ENCODE results near the gene HEATR3.
"Not testable (repeated sequence)": the region's sequence is repeated elsewhere in the genome, so short reads cannot be mapped to it uniquely, and the experiment has no call there.

The HEATR3 gene

GRCh38 chr16:50103764-50104163 lies 38.0 kb downstream of the HEATR3 start:
- no peaks in the 10 kb centered on the region for H3K27me3 Mint-ChIP-seq
- H3K4me1 Mint-ChIP-seq (ENCODE audit: low read depth) = no peaks in the 10 kb centered on the region
- H3K27ac Mint-ChIP-seq = no peak overlapping the region
- H3K4me3 Mint-ChIP-seq = no peak overlapping the region
- H3K36me3 Mint-ChIP-seq = peaks cover 13% of the 10 kb centered on the region
- H3K9me3 Mint-ChIP-seq (ENCODE audit: low read depth) = no peaks in the 10 kb centered on the region

- no peak overlapping the region for H3K4me3 Mint-ChIP-seq
- H3K4me1 Mint-ChIP-seq (ENCODE audit: low read depth) = peaks cover 2% of the 10 kb centered on the region
- H3K27ac Mint-ChIP-seq = no peak overlapping the region
- no peaks in the 10 kb centered on the region for H3K27me3 Mint-ChIP-seq
- no peaks in the 10 kb centered on the region for H3K9me3 Mint-ChIP-seq (ENCODE audit: low read depth)
- H3K36me3 Mint-ChIP-seq = no peaks in the 10 kb centered on the region
These were observed 48.8 kb downstream of the HEATR3 start for GRCh38 chr16:50114357-50115129.

DNA sequence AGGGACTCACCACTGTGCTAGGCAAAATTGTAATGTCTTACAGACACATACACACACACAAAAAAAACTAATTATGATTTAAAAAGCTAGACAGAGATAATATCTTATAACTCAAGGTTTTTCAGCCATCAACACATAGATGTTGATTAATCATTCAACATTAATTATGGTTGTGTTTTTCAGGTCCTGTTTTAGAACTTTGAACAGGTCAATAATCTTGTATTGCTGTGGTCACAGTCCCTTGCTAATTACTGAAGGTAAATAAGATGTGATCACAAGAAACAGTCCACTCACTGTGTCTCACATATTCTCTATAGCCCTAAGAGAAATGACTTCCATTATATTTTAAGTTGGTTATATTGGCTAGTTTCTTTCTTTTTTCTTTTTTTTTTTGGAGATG lies 54.9 kb downstream of the HEATR3 start:
- Mint-ChIP-seq H3K27me3 (no peaks in the 10 kb centered on the region), H3K9me3 (ENCODE audit: low read depth) (no peaks in the 10 kb centered on the region), H3K4me1 (ENCODE audit: low read depth) (peaks cover 20% of the 10 kb centered on the region), H3K27ac (no peak overlapping the region), H3K36me3 (peaks cover 3% of the 10 kb centered on the region), H3K4me3 (no peak overlapping the region)

GRCh38 chr16:50121278-50121677 lies 55.5 kb downstream of the HEATR3 start:
- no peaks in the 10 kb centered on the region for H3K9me3 Mint-ChIP-seq (ENCODE audit: low read depth)
- peak overlapping the region; percentile 81 for H3K27ac Mint-ChIP-seq
- no peaks in the 10 kb centered on the region for H3K27me3 Mint-ChIP-seq
- peaks cover 20% of the 10 kb centered on the region for H3K4me1 Mint-ChIP-seq (ENCODE audit: low read depth)
- peaks cover 3% of the 10 kb centered on the region for H3K36me3 Mint-ChIP-seq
- peak overlapping the region; percentile 51 for H3K4me3 Mint-ChIP-seq

DNA sequence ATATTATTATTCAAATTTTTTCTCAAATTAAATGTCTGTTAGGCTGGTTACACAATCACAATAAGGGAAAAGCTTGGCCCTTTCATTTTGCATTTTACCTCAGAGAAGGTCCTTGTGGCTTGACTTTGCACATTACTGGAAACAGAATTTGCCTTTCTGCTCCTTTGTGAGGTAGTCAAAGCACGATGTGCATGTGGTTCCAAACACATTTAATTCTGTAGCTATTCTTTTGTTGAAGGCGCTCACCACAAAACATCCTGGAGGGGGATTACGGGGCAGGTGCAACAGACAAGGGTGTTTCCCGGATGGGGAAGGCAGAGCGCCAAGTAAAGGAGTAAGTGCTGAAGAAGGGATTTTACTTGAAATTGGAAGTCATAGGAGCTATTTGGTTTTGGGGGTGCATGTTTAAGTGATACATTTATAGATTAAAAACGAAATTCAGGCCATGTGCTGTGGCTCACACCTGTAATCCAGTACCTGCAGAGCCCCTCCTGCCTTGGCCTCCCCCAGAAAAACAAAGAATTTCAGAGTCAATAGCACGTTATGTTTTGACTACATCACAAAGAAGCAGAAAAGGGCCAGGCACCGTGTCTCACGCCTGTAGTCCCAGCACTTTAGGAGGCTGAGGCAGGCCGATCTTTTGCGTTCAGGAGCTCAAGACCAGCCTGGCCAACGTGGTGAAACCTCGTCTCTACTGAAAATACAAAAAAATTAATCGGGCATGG lies 56.1 kb downstream of the HEATR3 start:
- H3K27ac Mint-ChIP-seq = peak overlapping the region; percentile 81
- no peaks in the 10 kb centered on the region for H3K9me3 Mint-ChIP-seq (ENCODE audit: low read depth)
- peaks cover 20% of the 10 kb centered on the region for H3K4me1 Mint-ChIP-seq (ENCODE audit: low read depth)
- H3K27me3 Mint-ChIP-seq = no peaks in the 10 kb centered on the region
- H3K4me3 Mint-ChIP-seq = peak overlapping the region; percentile 51
- peaks cover 3% of the 10 kb centered on the region for H3K36me3 Mint-ChIP-seq

DNA sequence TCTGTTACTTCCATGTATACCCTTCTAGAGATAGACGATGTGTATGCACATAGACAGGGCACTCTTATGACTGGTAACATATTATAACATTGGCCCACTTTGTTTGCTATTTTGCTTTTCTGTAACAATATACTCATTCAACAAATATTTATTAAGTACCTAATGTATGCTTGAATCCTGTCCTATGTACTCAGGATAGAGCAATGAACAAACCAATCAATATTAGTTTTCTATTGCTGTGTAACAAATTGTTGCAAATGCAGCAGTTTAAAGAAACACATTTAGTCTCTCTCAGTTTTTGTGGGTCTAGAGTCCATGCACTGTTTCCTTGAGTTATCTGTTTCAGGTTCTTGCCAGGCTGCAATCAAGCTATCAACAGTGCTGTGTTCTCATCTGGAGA lies 57.6 kb downstream of the HEATR3 start:
- Mint-ChIP-seq H3K4me3 (no peak overlapping the region), H3K9me3 (ENCODE audit: low read depth) (no peaks in the 10 kb centered on the region), H3K36me3 (peaks cover 3% of the 10 kb centered on the region), H3K27me3 (no peaks in the 10 kb centered on the region), H3K4me1 (ENCODE audit: low read depth) (peaks cover 20% of the 10 kb centered on the region), H3K27ac (no peak overlapping the region)

GRCh38 chr16:50124769-50125168 lies 59.0 kb downstream of the HEATR3 start:
- Mint-ChIP-seq H3K4me1 (ENCODE audit: low read depth) (peaks cover 18% of the 10 kb centered on the region), H3K36me3 (peaks cover 3% of the 10 kb centered on the region)

DNA sequence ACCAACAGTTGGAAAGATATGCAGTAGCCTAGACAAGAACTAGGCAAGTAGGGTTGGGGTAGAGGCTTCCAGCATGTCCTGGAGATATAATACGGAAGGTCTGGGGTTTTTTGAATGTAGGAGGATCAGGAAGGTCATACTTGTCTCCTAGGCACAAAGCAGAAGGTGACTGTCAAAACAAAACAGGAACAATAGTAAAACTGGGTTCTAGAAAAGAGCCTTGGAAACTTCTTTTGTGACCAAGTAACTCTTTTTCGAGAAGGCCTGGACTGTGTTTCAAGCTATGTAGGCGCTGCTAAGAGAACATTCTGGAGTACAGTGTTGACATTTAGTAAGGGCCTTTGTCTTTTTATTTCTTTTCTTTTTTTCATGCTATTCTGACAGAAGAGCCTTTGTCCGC lies 60.4 kb downstream of the HEATR3 start:
- H3K27ac Mint-ChIP-seq = no peak overlapping the region

More at GRCh38 chr16:50124769-50125168, 59.0 kb downstream of the HEATR3 start:
- H3K9me3 Mint-ChIP-seq (ENCODE audit: low read depth) = no peaks in the 10 kb centered on the region
- H3K27ac Mint-ChIP-seq = no peak overlapping the region
- no peak overlapping the region for H3K4me3 Mint-ChIP-seq
- no peaks in the 10 kb centered on the region for H3K27me3 Mint-ChIP-seq

GRCh38 chr16:50132571-50132970 lies 66.8 kb downstream of the HEATR3 start:
- not testable (repeated sequence) for H3K36me3 Mint-ChIP-seq; H3K4me3 Mint-ChIP-seq; H3K9me3 Mint-ChIP-seq (ENCODE audit: low read depth); H3K27me3 Mint-ChIP-seq; H3K4me1 Mint-ChIP-seq (ENCODE audit: low read depth); H3K27ac Mint-ChIP-seq

More for the DNA sequence above, 60.4 kb downstream of the HEATR3 start:
- H3K4me1 Mint-ChIP-seq (ENCODE audit: low read depth) = peaks cover 12% of the 10 kb centered on the region
- H3K36me3 Mint-ChIP-seq = peaks cover 3% of the 10 kb centered on the region
- H3K4me3 Mint-ChIP-seq = no peak overlapping the region
- no peaks in the 10 kb centered on the region for H3K9me3 Mint-ChIP-seq (ENCODE audit: low read depth)
- no peaks in the 10 kb centered on the region for H3K27me3 Mint-ChIP-seq

DNA sequence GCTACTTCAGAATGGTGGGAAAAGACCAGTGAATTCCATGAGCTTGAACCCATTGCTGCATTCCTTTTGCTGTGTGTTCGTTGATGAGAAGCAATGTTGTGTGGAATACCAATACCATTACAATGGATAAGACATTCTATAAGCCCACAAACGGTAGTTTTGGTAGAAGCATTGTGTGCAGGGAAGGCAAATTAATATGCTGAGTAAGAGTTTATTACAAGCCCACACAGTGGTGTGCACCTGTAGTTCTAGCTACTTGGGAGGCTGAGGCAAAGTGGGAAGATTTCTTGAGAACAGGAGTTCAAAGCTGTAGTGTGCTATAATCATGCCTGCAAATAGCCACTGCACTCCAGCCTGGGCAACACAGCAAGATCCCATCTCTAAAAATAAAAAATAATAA lies 67.4 kb downstream of the HEATR3 start:
- Mint-ChIP-seq H3K27me3 (no peaks in the 10 kb centered on the region), H3K4me1 (ENCODE audit: low read depth) (no peaks in the 10 kb centered on the region), H3K27ac (no peak overlapping the region), H3K36me3 (no peaks in the 10 kb centered on the region), H3K9me3 (ENCODE audit: low read depth) (no peaks in the 10 kb centered on the region), H3K4me3 (no peak overlapping the region)

DNA sequence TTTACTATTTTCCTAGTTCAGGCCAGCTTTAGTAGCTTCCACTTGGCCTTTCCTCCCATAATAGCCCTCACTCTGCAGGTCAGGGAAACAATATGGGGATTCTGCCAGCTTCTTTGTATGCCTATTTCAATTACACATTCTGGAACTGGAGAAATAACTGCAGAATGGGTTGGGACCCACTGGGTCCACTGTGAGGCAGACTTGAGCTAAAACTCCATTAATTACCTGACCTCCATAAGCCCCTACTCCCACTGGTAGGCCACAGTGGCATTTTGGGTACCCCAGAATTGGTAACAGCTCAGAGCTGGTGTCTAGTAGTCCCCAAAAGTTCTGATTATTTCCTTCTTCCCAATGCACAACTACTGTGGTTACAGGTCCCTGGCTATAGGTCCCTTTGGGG lies 70.6 kb downstream of the HEATR3 start:
- H3K27me3 Mint-ChIP-seq = no peaks in the 10 kb centered on the region
- no peaks in the 10 kb centered on the region for H3K4me1 Mint-ChIP-seq (ENCODE audit: low read depth)
- no peaks in the 10 kb centered on the region for H3K36me3 Mint-ChIP-seq
- no peak overlapping the region for H3K27ac Mint-ChIP-seq
- H3K4me3 Mint-ChIP-seq = no peak overlapping the region
- H3K9me3 Mint-ChIP-seq (ENCODE audit: low read depth) = no peaks in the 10 kb centered on the region

- Mint-ChIP-seq H3K4me3 (no peak overlapping the region), H3K27me3 (no peaks in the 10 kb centered on the region), H3K27ac (no peak overlapping the region), H3K9me3 (ENCODE audit: low read depth) (no peaks in the 10 kb centered on the region), H3K36me3 (no peaks in the 10 kb centered on the region), H3K4me1 (ENCODE audit: low read depth) (no peaks in the 10 kb centered on the region)
These were observed 71.5 kb downstream of the HEATR3 start for GRCh38 chr16:50137268-50137667.

DNA sequence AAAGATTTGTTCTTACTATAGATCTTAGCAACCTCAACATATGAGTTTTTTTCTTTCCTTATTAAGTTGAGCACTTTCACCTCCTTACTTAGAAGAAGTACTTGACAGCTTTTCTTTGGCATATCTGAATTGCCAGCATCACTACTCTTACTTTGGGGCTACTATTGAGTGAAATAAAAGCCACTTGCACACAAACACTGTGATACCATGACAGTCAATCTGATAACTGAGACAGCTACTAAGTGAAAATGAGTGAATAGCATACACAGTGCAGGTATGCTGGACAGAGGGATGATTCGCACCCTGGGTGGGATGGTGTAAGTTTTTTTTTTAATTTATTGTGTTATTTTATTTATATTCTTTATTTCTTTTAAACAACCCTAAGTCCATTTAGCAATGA lies 73.8 kb downstream of the HEATR3 start:
- no peaks in the 10 kb centered on the region for H3K36me3 Mint-ChIP-seq
- H3K4me1 Mint-ChIP-seq (ENCODE audit: low read depth) = no peaks in the 10 kb centered on the region
- H3K4me3 Mint-ChIP-seq = no peak overlapping the region
- no peaks in the 10 kb centered on the region for H3K9me3 Mint-ChIP-seq (ENCODE audit: low read depth)
- no peaks in the 10 kb centered on the region for H3K27me3 Mint-ChIP-seq
- H3K27ac Mint-ChIP-seq = no peak overlapping the region

DNA sequence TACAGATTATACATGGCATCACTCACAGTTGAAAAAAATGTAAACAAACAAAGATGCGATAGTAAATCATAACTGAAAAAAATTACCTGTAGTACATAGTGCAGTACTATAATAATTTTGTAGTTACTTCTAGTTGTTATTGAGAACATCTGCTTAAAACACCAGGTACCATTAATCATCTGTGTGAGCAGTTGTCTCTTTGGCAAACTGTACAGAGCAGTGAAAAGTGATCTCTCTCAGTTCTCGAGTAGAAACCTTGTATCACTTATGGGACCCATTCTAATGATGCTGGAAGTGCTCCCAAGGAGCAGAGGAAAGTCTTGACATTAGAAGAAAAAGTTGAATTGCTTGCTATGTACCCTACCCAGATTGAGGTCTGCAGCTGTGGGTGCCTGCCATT lies 78.4 kb downstream of the HEATR3 start:
- H3K27ac Mint-ChIP-seq = no peak overlapping the region
- no peaks in the 10 kb centered on the region for H3K27me3 Mint-ChIP-seq
- no peaks in the 10 kb centered on the region for H3K36me3 Mint-ChIP-seq
- no peaks in the 10 kb centered on the region for H3K4me1 Mint-ChIP-seq (ENCODE audit: low read depth)
- no peak overlapping the region for H3K4me3 Mint-ChIP-seq
- H3K9me3 Mint-ChIP-seq (ENCODE audit: low read depth) = no peaks in the 10 kb centered on the region

- Mint-ChIP-seq H3K36me3 (no peaks in the 10 kb centered on the region), H3K27me3 (no peaks in the 10 kb centered on the region), H3K9me3 (ENCODE audit: low read depth) (no peaks in the 10 kb centered on the region), H3K4me3 (no peak overlapping the region), H3K4me1 (ENCODE audit: low read depth) (peaks cover 2% of the 10 kb centered on the region), H3K27ac (no peak overlapping the region)
These were observed 81.0 kb downstream of the HEATR3 start for GRCh38 chr16:50146479-50147435.
